Gastrocnemius medialis (tissue), 4 donors: Measurements from ENCODE around the gene ILKAP. TPM values are rescaled to one million over a fixed set of nuclear protein-coding genes. Genes with fewer than 3 reads are reported as not detected.

ENCODE experiments used
- ATAC-seq, 2 donors: fragments of 150-250 bp; one replicate each; pipeline ENCODE4 v1.9.1; 2016
- DNase-seq, 2 donors: peaks; one replicate each; pipeline ENCODE4 v3.0.0-alpha.2; 2019
- H3K27ac ChIP-seq, 4 donors: fragments of 200-600 bp; sonication (generic); 1 replicate in 1 of 4; 2 replicates in 3 of 4; pipeline ENCODE4 v1.5.1; 2016 to 2018; ENCODE audit warnings: mild to moderate bottlenecking in 2 of 4, moderate library complexity in 1 of 4
- H3K27me3 ChIP-seq, 3 donors: fragments of 200-600 bp; sonication (generic) in 2 of 3; 1 replicate in 1 of 3; 2 replicates in 2 of 3; pipeline versions ENCODE4 v1.5.1 to v1.6.0; 2016 to 2019; ENCODE audit warnings: mild to moderate bottlenecking in 1 of 3, moderate library complexity in 1 of 3
- H3K36me3 ChIP-seq, 2 donors: fragments of 200-600 bp; sonication (generic) in 1 of 2; one replicate each; pipeline ENCODE4 v1.5.1; 2017 to 2018
- H3K4me1 ChIP-seq, 2 donors: fragments of 200-600 bp; sonication (generic) in 1 of 2; one replicate each; pipeline ENCODE4 v1.5.1; 2016 to 2017; ENCODE audit warnings: mild to moderate bottlenecking in 2 of 2
- H3K4me3 ChIP-seq, 4 donors: fragments of 200-600 bp; sonication (generic) in 3 of 4; 1 replicate in 1 of 4; 2 replicates in 3 of 4; pipeline ENCODE4 v1.5.1; 2016 to 2019; ENCODE audit warnings: mild to moderate bottlenecking in 2 of 4
- H3K9me3 ChIP-seq, 3 donors: fragments of 200-600 bp; sonication (generic) in 2 of 3; 1 replicate in 1 of 3; 2 replicates in 2 of 3; pipeline ENCODE4 v1.5.1; 2016 to 2019
- CTCF ChIP-seq, 5 experiments: fragments of 450-650 bp in 3 of 5; fragments of 200-600 bp in 2 of 5; sonication (generic) in 2 of 5; IDR thresholded peaks in 4 of 5; conservative IDR thresholded peaks in 1 of 5; 1 replicate in 4 of 5; 2 replicates in 1 of 5; pipeline ENCODE4 v1.5.1; 2016 to 2019; ENCODE audit warnings: antibody characterized with exemption in 5 of 5, mild to moderate bottlenecking in 3 of 5, moderate library complexity in 3 of 5
- POLR2A ChIP-seq, 2 donors: fragments of 450-650 bp; IDR thresholded peaks; one replicate each; pipeline ENCODE4 v1.6.1; 2017; ENCODE audit warnings: antibody characterized with exemption in 2 of 2, mild to moderate bottlenecking in 2 of 2, moderate library complexity in 2 of 2
- in situ Hi-C, 4 donors: fragments of 200-750 bp; cut with MboI; loops; one replicate each; pipeline versions ENCODE4 v1.15.0 to v1.8.0; 2017; ENCODE audit warnings: low sequenced_read_pairs in 4 of 4
- intact Hi-C: fragments of 100-400 bp; cut with DNase I; formaldehyde crosslinking; loops from one replicate; pipeline ENCODE4 v1.15.1; 2023; ENCODE audit warnings: low total_unique reads
- total RNA-seq, 4 donors: library from RNA; depleted of rRNA; stranded (reverse); fragments of >200 nt; gene quantifications; one replicate each; pipeline versions ENCODE4 v1.1.0 to v1.2.3, GENCODE V29; 2016

Gene ILKAP
- total RNA-seq, 4 donors from 2014 or later: 16.6 to 30.1 (median 23.3) TPM

DNA sequence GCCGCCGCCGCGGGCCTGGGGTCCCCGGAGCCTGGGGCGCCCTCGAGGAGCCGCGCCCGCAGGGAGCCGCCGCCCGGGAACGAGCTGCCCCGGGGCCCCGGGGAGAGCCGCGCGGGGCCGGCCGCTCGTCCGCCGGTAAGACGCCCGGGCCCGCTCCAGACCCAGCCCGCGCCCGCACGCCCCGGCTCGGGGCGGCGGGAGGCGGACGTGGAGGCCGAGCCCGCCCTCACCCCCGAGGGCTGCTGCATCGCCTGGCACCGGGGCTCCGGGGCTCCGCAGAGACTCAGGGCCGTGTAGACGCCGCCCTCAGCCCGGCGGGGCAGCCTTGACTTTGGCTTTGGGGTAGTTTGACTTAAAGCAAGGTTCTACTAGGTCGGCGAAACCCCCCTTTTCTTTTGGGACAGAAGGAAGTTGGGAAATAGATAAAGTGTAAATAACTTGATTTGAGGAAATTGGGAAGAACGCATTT, 44.4 kb downstream of the ILKAP start:
- TF ChIP-seq POLR2A (IDR thresholded peaks at IDR 0.05): no peak
- no peak for TF ChIP-seq CTCF (IDR thresholded peaks at IDR 0.05 in 4 of 5, conservative IDR thresholded peaks at IDR 0.05 in 1 of 5)
- ATAC-seq (peak in 1 of 2 donors; percentile 1), DNase-seq (no peak)
- H3K27ac ChIP-seq: no peak overlapping the region
- intact Hi-C loops: no loop called here
- no peaks in the 10 kb centered on the region for H3K9me3 ChIP-seq
- peak overlapping the region in 3 of 4 donors; percentile 12 to 34 (median 32) for H3K4me3 ChIP-seq
- peaks cover 17 to 18% of the 10 kb centered on the region in 2 donors for H3K4me1 ChIP-seq
- H3K36me3 ChIP-seq: no peaks in the 10 kb centered on the region
- peaks cover 8 to 16% (median 14%) of the 10 kb centered on the region in 3 donors for H3K27me3 ChIP-seq
- in situ Hi-C loops: no loop called here

- Histone ChIP-seq H3K27me3 (peaks cover 8 to 16% (median 14%) of the 10 kb centered on the region in 3 donors), H3K4me3 (peak within 1 kb of the TSS; percentile 5 to 36 (median 22)), H3K27ac (peak within 1 kb of the TSS in 1 of 4 donors; percentile 29), H3K4me1 (peaks cover 18 to 20% of the 10 kb centered on the region in 2 donors), H3K9me3 (no peaks in the 10 kb centered on the region), H3K36me3 (no peaks in the 10 kb centered on the region)
- peak in 2 of 5 experiments; percentile 58 to 69 for TF ChIP-seq CTCF (IDR thresholded peaks at IDR 0.05 in 4 of 5, conservative IDR thresholded peaks at IDR 0.05 in 1 of 5)
- TF ChIP-seq POLR2A (IDR thresholded peaks at IDR 0.05): peak in 1 of 2 donors; percentile 5
- in situ Hi-C loops: no loop called here
- DNase-seq: peak in 1 of 2 donors; percentile 44
- intact Hi-C loops: no loop called here
- ATAC-seq: peak; percentile 35 to 43
Measured at GRCh38 chr2:238158509-238159070, 44.9 kb downstream of the ILKAP start, which contains the start of gene ERFE. Gene ERFE, plus strand, starts transcription at chr2:238158970. Its CDS starts 38 bp downstream, at chr2:238159008.

DNA sequence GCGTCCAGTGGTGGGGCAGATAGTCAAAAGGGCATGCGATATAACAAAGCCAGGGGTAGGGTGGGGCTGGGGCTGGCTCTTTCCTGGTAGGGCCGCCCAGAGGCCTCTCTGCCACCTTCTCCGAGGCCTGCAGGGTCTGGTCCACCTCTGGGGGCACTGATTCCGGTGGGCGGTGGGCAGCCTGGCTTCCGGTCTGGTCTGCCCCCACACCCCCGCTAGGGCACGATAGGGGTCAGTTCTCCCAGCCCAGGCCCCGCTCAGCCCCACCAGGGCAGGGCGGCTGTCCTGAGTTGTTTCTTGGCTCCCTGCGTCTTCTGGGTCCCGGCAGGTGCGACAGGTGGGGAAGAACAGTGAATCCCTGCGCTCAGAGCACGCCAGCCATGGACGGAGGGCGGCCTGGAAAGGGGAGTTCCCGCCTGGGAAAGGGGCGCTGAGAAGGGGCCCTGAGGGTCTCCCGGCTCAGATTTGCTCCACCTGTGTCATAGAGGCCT, 45.4 kb downstream of the ILKAP start:
- H3K9me3 ChIP-seq: no peaks in the 10 kb centered on the region
- intact Hi-C loops: no loop called here
- peak overlapping the region in 2 of 4 donors; percentile 5 to 36 for H3K4me3 ChIP-seq
- in situ Hi-C loops: no loop called here
- DNase-seq (no peak), ATAC-seq (no peak)
- peaks cover 18 to 25% of the 10 kb centered on the region in 2 donors for H3K4me1 ChIP-seq
- peaks cover 8 to 16% (median 14%) of the 10 kb centered on the region in 3 donors for H3K27me3 ChIP-seq
- TF ChIP-seq POLR2A (IDR thresholded peaks at IDR 0.05) (peak; percentile 4 to 15), CTCF (IDR thresholded peaks at IDR 0.05 in 4 of 5, conservative IDR thresholded peaks at IDR 0.05 in 1 of 5) (no peak)
- H3K36me3 ChIP-seq: no peaks in the 10 kb centered on the region
- peak overlapping the region in 1 of 4 donors; percentile 29 for H3K27ac ChIP-seq

GRCh38 chr2:238157506-238158017, 45.9 kb downstream of the ILKAP start:
- intact Hi-C loops: no loop called here

More at GRCh38 chr2:238157506-238158017, 45.9 kb downstream of the ILKAP start:
- DNase-seq: peak in 1 of 2 donors; percentile 31
- Histone ChIP-seq H3K27ac (peak overlapping the region in 1 of 4 donors; percentile 29), H3K4me3 (no peak overlapping the region), H3K27me3 (peaks cover 8 to 16% (median 14%) of the 10 kb centered on the region in 3 donors), H3K9me3 (no peaks in the 10 kb centered on the region), H3K36me3 (no peaks in the 10 kb centered on the region), H3K4me1 (peaks cover 18 to 26% of the 10 kb centered on the region in 2 donors)
- in situ Hi-C loops: no loop called here
- no peak for ATAC-seq
- no peak for TF ChIP-seq CTCF (IDR thresholded peaks at IDR 0.05 in 4 of 5, conservative IDR thresholded peaks at IDR 0.05 in 1 of 5)
- TF ChIP-seq POLR2A (IDR thresholded peaks at IDR 0.05): no peak
